B cell (primary cell): ENCODE measurements around the gene GPR37.

Source experiments
- EZH2 ChIP-seq: IDR thresholded peaks from 2 replicates; pipeline ENCODE4 v1.6.1; 2012; ENCODE audit warnings: borderline replicate concordance, low read depth, mild to moderate bottlenecking, moderate library complexity, low read length; ENCODE audit not compliant: insufficient read depth, poor library complexity, severe bottlenecking
- TF ChIP-seq, protein P1 (sequence below): fragments of 200-600 bp; IDR thresholded peaks from one replicate; pipeline ENCODE4 v1.8.0; 2022; ENCODE audit warnings: antibody characterized with exemption, mild to moderate bottlenecking

DNA sequence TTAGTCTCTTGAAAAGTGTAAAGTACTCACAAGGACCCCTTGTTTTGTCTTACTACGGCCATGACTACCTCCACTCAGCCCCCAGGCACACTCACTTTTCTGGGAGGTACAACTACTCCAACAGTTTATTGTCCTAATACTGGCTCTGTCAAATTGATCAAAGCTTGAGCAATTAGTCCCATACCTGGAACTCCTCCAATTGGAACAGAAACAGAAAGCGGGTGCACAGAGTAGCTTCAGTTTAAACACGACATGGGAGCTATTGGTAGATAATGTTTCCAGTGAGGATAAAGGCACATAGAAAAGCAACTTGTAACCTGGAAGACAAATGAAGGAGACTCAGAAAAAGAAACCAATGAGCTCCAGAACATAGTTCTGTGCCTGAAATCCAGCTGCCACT, 7.7 kb upstream of the GPR37 start:
- TF ChIP-seq, protein P1, sequence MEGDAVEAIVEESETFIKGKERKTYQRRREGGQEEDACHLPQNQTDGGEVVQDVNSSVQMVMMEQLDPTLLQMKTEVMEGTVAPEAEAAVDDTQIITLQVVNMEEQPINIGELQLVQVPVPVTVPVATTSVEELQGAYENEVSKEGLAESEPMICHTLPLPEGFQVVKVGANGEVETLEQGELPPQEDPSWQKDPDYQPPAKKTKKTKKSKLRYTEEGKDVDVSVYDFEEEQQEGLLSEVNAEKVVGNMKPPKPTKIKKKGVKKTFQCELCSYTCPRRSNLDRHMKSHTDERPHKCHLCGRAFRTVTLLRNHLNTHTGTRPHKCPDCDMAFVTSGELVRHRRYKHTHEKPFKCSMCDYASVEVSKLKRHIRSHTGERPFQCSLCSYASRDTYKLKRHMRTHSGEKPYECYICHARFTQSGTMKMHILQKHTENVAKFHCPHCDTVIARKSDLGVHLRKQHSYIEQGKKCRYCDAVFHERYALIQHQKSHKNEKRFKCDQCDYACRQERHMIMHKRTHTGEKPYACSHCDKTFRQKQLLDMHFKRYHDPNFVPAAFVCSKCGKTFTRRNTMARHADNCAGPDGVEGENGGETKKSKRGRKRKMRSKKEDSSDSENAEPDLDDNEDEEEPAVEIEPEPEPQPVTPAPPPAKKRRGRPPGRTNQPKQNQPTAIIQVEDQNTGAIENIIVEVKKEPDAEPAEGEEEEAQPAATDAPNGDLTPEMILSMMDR = no peak
- no peak for TF ChIP-seq EZH2
